Measurements from ENCODE around the gene KRTAP6-2.

The KRTAP6-2 gene, protein sequence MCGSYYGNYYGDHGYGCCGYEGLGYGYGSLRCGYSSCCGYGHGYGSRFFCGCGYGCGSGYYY

GRCh38 chr21:30598802-30599201, at the start of gene KRTAP6-2:
Gene KRTAP6-2, minus strand, starts transcription at chr21:30598902. Its CDS starts 28 bp downstream, at chr21:30598874.
- DNase-seq (ENCODE audit: low read depth, low spot score) = no peak
- Histone ChIP-seq H3K9ac (ENCODE audit: insufficient read length, low read depth) (no peak within 1 kb of the TSS), H3K9me3 (ENCODE audit: insufficient read depth, low read length) (no peaks in the 10 kb centered on the region), H3K27me3 (ENCODE audit: insufficient read depth, insufficient read length) (no peaks in the 10 kb centered on the region), H3K4me3 (ENCODE audit: insufficient read length, low read depth) (no peak within 1 kb of the TSS), H3K36me3 (ENCODE audit: insufficient read depth, insufficient read length, low read length) (no peaks in the 10 kb centered on the region), H3K4me1 (ENCODE audit: insufficient read depth, insufficient read length) (no peaks in the 10 kb centered on the region)
- no peak for TF ChIP-seq YY1 (IDR thresholded peaks at IDR 0.05; ENCODE audit: insufficient read depth, insufficient read length)
- no peak for TF ChIP-seq ZNF274 (IDR thresholded peaks at IDR 0.05; ENCODE audit: low read depth, low read length)
- TF ChIP-seq SUZ12 (IDR thresholded peaks at IDR 0.05; ENCODE audit: extremely low read depth, insufficient read depth, insufficient read length) = no peak

DNA sequence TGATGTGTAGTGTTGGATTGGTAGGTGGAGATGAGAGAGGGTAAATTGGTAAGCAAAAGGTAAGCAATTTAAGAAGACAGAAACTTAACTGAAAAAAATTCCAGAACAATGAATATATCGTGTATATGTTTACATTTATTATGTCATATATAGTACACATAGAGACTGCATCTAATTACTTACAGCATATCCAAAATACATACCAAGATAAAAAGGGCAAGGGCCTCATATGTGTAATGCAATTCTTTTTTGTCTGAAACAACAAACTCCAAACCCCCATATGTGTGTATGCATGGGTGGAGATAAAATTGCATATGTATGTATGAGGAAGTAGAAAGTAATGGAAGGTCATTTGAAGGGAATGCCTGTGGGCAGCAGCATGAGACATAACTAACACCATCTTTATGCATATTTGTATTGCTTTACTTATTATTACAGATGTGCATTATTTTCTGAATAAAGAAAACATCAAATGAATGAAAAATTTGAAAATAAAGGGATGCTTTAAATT, 48.3 kb upstream of the KRTAP6-2 start:
- DNase-seq (ENCODE audit: low read depth, low spot score) = no peak
- Histone ChIP-seq H3K4me3 (ENCODE audit: insufficient read length, low read depth) (no peak overlapping the region), H3K4me1 (ENCODE audit: insufficient read depth, insufficient read length) (no peaks in the 10 kb centered on the region), H3K36me3 (ENCODE audit: insufficient read depth, insufficient read length, low read length) (no peaks in the 10 kb centered on the region), H3K9me3 (ENCODE audit: insufficient read depth, low read length) (no peaks in the 10 kb centered on the region), H3K27me3 (ENCODE audit: insufficient read depth, insufficient read length) (no peaks in the 10 kb centered on the region), H3K9ac (ENCODE audit: insufficient read length, low read depth) (no peak overlapping the region)
- no peak for TF ChIP-seq YY1 (IDR thresholded peaks at IDR 0.05; ENCODE audit: insufficient read depth, insufficient read length)

DNA sequence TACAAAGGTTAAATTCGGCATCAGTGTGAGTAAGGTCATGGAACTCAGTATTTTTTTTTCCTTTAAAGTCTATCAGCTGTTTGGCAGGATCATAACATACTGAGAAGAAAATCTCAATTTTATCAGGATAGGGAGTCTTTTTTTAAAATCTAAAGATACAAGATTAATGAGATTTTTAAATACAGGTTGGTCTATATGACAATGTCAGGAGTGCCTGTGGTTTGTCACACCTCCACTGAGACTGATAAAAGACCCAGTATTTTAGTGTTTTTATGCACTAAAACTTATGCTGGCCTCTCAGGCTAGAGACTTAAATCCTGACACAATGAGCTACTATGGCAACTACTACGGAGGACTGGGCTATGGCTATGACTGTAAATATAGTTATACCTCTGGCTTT, 43.9 kb upstream of the KRTAP6-2 start, which contains the start of gene KRTAP20-3:
TSS of gene KRTAP20-3 (plus strand) at position 301 of the 400 bp plus-strand sequence.
- no peaks in the 10 kb centered on the region for H3K9me3 ChIP-seq (ENCODE audit: insufficient read depth, low read length)
- DNase-seq (ENCODE audit: low read depth, low spot score) = no peak
- TF ChIP-seq SUZ12 (IDR thresholded peaks at IDR 0.05; ENCODE audit: extremely low read depth, insufficient read depth, insufficient read length) = no peak
- TF ChIP-seq ZNF274 (IDR thresholded peaks at IDR 0.05; ENCODE audit: low read depth, low read length) = no peak
- no peak for TF ChIP-seq YY1 (IDR thresholded peaks at IDR 0.05; ENCODE audit: insufficient read depth, insufficient read length)

DNA sequence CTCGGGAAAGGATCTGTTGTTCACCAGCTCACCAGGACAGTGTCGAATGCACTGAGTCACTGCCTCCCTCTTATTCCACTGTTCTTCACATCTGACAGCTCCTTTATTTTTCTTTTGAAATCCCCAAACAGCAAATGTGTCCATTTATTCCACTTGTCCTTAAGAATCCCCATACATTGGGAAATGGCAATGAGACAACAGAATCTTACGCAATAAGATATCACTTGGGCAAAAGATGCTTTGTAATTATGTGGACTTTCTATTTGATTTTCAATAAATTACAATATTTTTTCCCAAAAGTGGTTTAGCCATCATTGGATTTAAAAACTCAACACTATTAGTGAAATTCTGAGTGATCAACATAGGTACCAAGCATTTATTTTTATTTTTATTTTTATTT, 40.0 kb upstream of the KRTAP6-2 start:
- TF ChIP-seq ZNF274 (IDR thresholded peaks at IDR 0.05; ENCODE audit: low read depth, low read length) = no peak
- TF ChIP-seq YY1 (IDR thresholded peaks at IDR 0.05; ENCODE audit: insufficient read depth, insufficient read length) = no peak
- no peak for TF ChIP-seq SUZ12 (IDR thresholded peaks at IDR 0.05; ENCODE audit: extremely low read depth, insufficient read depth, insufficient read length)
- Histone ChIP-seq H3K36me3 (ENCODE audit: insufficient read depth, insufficient read length, low read length) (no peaks in the 10 kb centered on the region), H3K27me3 (ENCODE audit: insufficient read depth, insufficient read length) (no peaks in the 10 kb centered on the region), H3K9me3 (ENCODE audit: insufficient read depth, low read length) (no peaks in the 10 kb centered on the region), H3K9ac (ENCODE audit: insufficient read length, low read depth) (no peak overlapping the region), H3K4me1 (ENCODE audit: insufficient read depth, insufficient read length) (no peaks in the 10 kb centered on the region), H3K4me3 (ENCODE audit: insufficient read length, low read depth) (no peak overlapping the region)
- no peak for DNase-seq (ENCODE audit: low read depth, low spot score)

More for the DNA sequence above, 43.9 kb upstream of the KRTAP6-2 start, which contains the start of gene KRTAP20-3:
- Histone ChIP-seq H3K4me3 (ENCODE audit: insufficient read length, low read depth) (no peak within 1 kb of the TSS), H3K36me3 (ENCODE audit: insufficient read depth, insufficient read length, low read length) (no peaks in the 10 kb centered on the region), H3K27me3 (ENCODE audit: insufficient read depth, insufficient read length) (no peaks in the 10 kb centered on the region), H3K4me1 (ENCODE audit: insufficient read depth, insufficient read length) (no peaks in the 10 kb centered on the region), H3K9ac (ENCODE audit: insufficient read length, low read depth) (no peak within 1 kb of the TSS)

DNA sequence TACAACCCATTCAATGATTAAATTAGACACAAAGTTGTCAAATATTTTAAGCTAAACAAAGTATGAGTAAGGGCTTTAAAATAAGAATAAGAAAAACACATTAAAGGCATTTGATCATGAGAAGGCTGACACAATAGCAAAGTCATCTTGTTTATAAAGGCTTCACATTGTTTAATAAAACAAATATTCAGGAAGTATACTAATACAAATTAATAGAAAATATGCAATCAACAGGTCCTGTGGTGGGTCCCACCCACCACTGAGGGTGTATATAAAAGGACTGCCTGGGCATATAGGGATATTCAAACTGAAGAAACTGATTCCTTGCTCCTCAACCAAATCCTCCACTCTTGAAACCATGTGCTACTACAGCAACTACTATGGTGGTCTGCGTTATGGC, 36.2 kb upstream of the KRTAP6-2 start, which contains the start of gene KRTAP20-2:
TSS of gene KRTAP20-2 (plus strand) at position 301 of the 400 bp plus-strand sequence. CDS start at position 359, 58 bp downstream.
- DNase-seq (ENCODE audit: low read depth, low spot score) = no peak
- Histone ChIP-seq H3K36me3 (ENCODE audit: insufficient read depth, insufficient read length, low read length) (no peaks in the 10 kb centered on the region), H3K9ac (ENCODE audit: insufficient read length, low read depth) (no peak within 1 kb of the TSS), H3K4me3 (ENCODE audit: insufficient read length, low read depth) (no peak within 1 kb of the TSS), H3K9me3 (ENCODE audit: insufficient read depth, low read length) (no peaks in the 10 kb centered on the region), H3K27me3 (ENCODE audit: insufficient read depth, insufficient read length) (no peaks in the 10 kb centered on the region), H3K4me1 (ENCODE audit: insufficient read depth, insufficient read length) (no peaks in the 10 kb centered on the region)
- no peak for TF ChIP-seq YY1 (IDR thresholded peaks at IDR 0.05; ENCODE audit: insufficient read depth, insufficient read length)
- TF ChIP-seq SUZ12 (IDR thresholded peaks at IDR 0.05; ENCODE audit: extremely low read depth, insufficient read depth, insufficient read length) = no peak
- no peak for TF ChIP-seq ZNF274 (IDR thresholded peaks at IDR 0.05; ENCODE audit: low read depth, low read length)

GRCh38 chr21:30629200-30629599, 30.5 kb upstream of the KRTAP6-2 start:
- Histone ChIP-seq H3K9ac (ENCODE audit: insufficient read length, low read depth) (no peak overlapping the region), H3K36me3 (ENCODE audit: insufficient read depth, insufficient read length, low read length) (no peaks in the 10 kb centered on the region), H3K4me1 (ENCODE audit: insufficient read depth, insufficient read length) (no peaks in the 10 kb centered on the region), H3K27me3 (ENCODE audit: insufficient read depth, insufficient read length) (no peaks in the 10 kb centered on the region), H3K9me3 (ENCODE audit: insufficient read depth, low read length) (peaks cover 15% of the 10 kb centered on the region; the same call in 1 of the 2 replicates), H3K4me3 (ENCODE audit: insufficient read length, low read depth) (no peak overlapping the region)
- TF ChIP-seq SUZ12 (IDR thresholded peaks at IDR 0.05; ENCODE audit: extremely low read depth, insufficient read depth, insufficient read length) (no peak), YY1 (IDR thresholded peaks at IDR 0.05; ENCODE audit: insufficient read depth, insufficient read length) (no peak), ZNF274 (IDR thresholded peaks at IDR 0.05; ENCODE audit: low read depth, low read length) (no peak)
- no peak for DNase-seq (ENCODE audit: low read depth, low spot score)

- Histone ChIP-seq H3K4me3 (ENCODE audit: insufficient read length, low read depth) (no peak overlapping the region), H3K36me3 (ENCODE audit: insufficient read depth, insufficient read length, low read length) (no peaks in the 10 kb centered on the region), H3K27me3 (ENCODE audit: insufficient read depth, insufficient read length) (no peaks in the 10 kb centered on the region), H3K9ac (ENCODE audit: insufficient read length, low read depth) (no peak overlapping the region), H3K9me3 (ENCODE audit: insufficient read depth, low read length) (peaks cover 15% of the 10 kb centered on the region; the same call in 1 of the 2 replicates), H3K4me1 (ENCODE audit: insufficient read depth, insufficient read length) (no peaks in the 10 kb centered on the region)
- TF ChIP-seq YY1 (IDR thresholded peaks at IDR 0.05; ENCODE audit: insufficient read depth, insufficient read length) (no peak), SUZ12 (IDR thresholded peaks at IDR 0.05; ENCODE audit: extremely low read depth, insufficient read depth, insufficient read length) (no peak), ZNF274 (IDR thresholded peaks at IDR 0.05; ENCODE audit: low read depth, low read length) (no peak)
- no peak for DNase-seq (ENCODE audit: low read depth, low spot score)
Measured at GRCh38 chr21:30628109-30628508, 29.4 kb upstream of the KRTAP6-2 start.
